B cell (primary cell): ENCODE measurements around the gene PRPF38B. TPM values are rescaled to one million over a fixed set of nuclear protein-coding genes. Genes with fewer than 3 reads are reported as not detected.

Experiments used
- ATAC-seq: fragments of 200-7000 bp; cut with Tn5 transposase; one replicate; pipeline ENCODE4 v1.10.0; 2021; ENCODE audit warnings: low read depth, mild to moderate bottlenecking, moderate number of reproducible peaks, moderate library complexity
- CTCF ChIA-PET: fragments of 350-600 bp; sonication (Branson Sonifier 250); formaldehyde crosslinking; loops from one replicate; lab custom pipeline; 2021; ENCODE audit warnings: antibody characterized with exemption, inconsistent platforms; lab: Charles Lee
- POLR2A ChIA-PET: fragments of 350-600 bp; sonication (Branson Sonifier 250); formaldehyde crosslinking; loops from one replicate; lab custom pipeline; 2021; ENCODE audit warnings: antibody characterized with exemption; lab: Charles Lee
- DNase-seq: peaks from one replicate; pipeline ENCODE4 v3.0.0; 2013
- H2AFZ ChIP-seq: 2 replicates; pipeline ENCODE4 v1.6.1; 2012; ENCODE audit warnings: mild to moderate bottlenecking, low read depth, low read length; ENCODE audit not compliant: insufficient read depth, poor library complexity, severe bottlenecking
- H3K27ac ChIP-seq, 2 donors: 1 replicate in 1 of 2; 2 replicates in 1 of 2; pipeline ENCODE4 v1.5.1; 2012 to 2013; ENCODE audit warnings: low read length in 2 of 2, mild to moderate bottlenecking in 2 of 2, moderate library complexity in 1 of 2
- H3K27me3 ChIP-seq, 4 experiments: fragments of 200-600 bp in 1 of 4; sonication (generic) in 1 of 4; replicated peaks in 1 of 4; 1 replicate in 2 of 4; 2 replicates in 2 of 4; pipeline versions ENCODE4 v1.6.1 to v1.7.0; 2013 to 2016; ENCODE audit warnings: low read length in 3 of 4, mild to moderate bottlenecking in 2 of 4, mixed read lengths in 1 of 4, moderate library complexity in 1 of 4; ENCODE audit not compliant: insufficient read depth in 4 of 4, control insufficient read depth in 3 of 4; ENCODE audit errors: control extremely low read depth in 1 of 4
- H3K36me3 ChIP-seq, 2 experiments: replicated peaks in 1 of 2; 1 replicate in 1 of 2; 2 replicates in 1 of 2; pipeline versions ENCODE4 v1.6.1 to v1.7.1; 2013; ENCODE audit warnings: low read length in 1 of 2; ENCODE audit not compliant: insufficient read depth in 2 of 2, control insufficient read depth in 1 of 2; ENCODE audit errors: control extremely low read depth in 1 of 2, extremely low read depth in 1 of 2
- H3K4me1 ChIP-seq, 2 donors: fragments of 200-600 bp in 1 of 2; sonication (generic) in 1 of 2; 1 replicate in 1 of 2; 2 replicates in 1 of 2; pipeline versions ENCODE4 v1.5.1 to v1.6.1; 2013 to 2017; ENCODE audit warnings: low read length in 2 of 2; ENCODE audit not compliant: control insufficient read depth in 2 of 2, insufficient read depth in 2 of 2
- H3K4me2 ChIP-seq: replicated peaks from 2 replicates; pipeline ENCODE3; 2012; ENCODE audit warnings: mild to moderate bottlenecking, low read depth, low read length; ENCODE audit not compliant: poor library complexity, severe bottlenecking
- H3K4me3 ChIP-seq, 5 experiments: fragments of 200-600 bp in 1 of 5; sonication (generic) in 1 of 5; 1 replicate in 3 of 5; 2 replicates in 2 of 5; pipeline versions ENCODE4 v1.5.1 to v1.7.0; 2011 to 2016; ENCODE audit warnings: low read length in 4 of 5, mild to moderate bottlenecking in 4 of 5, low read depth in 2 of 5, control low read depth in 1 of 5, moderate library complexity in 1 of 5; ENCODE audit not compliant: insufficient read depth in 1 of 5; ENCODE audit errors: control extremely low read depth in 1 of 5, extremely low read depth in 1 of 5
- H3K79me2 ChIP-seq: fragments of 200-600 bp; sonication (generic); one replicate; pipeline ENCODE4 v1.6.0; 2016; ENCODE audit warnings: low read length; ENCODE audit not compliant: control insufficient read depth, insufficient read depth
- H3K9ac ChIP-seq: fragments of 200-600 bp; sonication (generic); 2 replicates; pipeline ENCODE4 v1.6.1; 2017; ENCODE audit warnings: mild to moderate bottlenecking, low read length, moderate library complexity
- H3K9me3 ChIP-seq, 3 donors: one replicate each; pipeline versions ENCODE4 v1.6.1 to v1.7.1; 2013; ENCODE audit warnings: low read length in 2 of 3; ENCODE audit not compliant: control insufficient read depth in 2 of 3, insufficient read depth in 1 of 3; ENCODE audit errors: control extremely low read depth in 1 of 3
- H4K20me1 ChIP-seq: 2 replicates; pipeline ENCODE4 v1.6.0; 2012; ENCODE audit warnings: mild to moderate bottlenecking, low read length; ENCODE audit not compliant: insufficient read depth, control insufficient read depth, poor library complexity, severe bottlenecking
- H3K27ac Mint-ChIP-seq: one replicate; pipeline ENCODE4 v1.8.0; 2021; ENCODE audit warnings: mixed read lengths
- H3K27me3 Mint-ChIP-seq: one replicate; pipeline ENCODE4 v1.8.0; 2021; ENCODE audit warnings: mixed read lengths
- H3K4me1 Mint-ChIP-seq: one replicate; pipeline ENCODE4 v1.8.0; 2021; ENCODE audit warnings: mixed read lengths
- H3K4me3 Mint-ChIP-seq: one replicate; pipeline ENCODE4 v1.8.0; 2021; ENCODE audit warnings: mixed read lengths
- H3K9me3 Mint-ChIP-seq: one replicate; pipeline ENCODE4 v1.8.0; 2022; ENCODE audit warnings: mixed read lengths; ENCODE audit not compliant: insufficient read depth
- EZH2 ChIP-seq: IDR thresholded peaks from 2 replicates; pipeline ENCODE4 v1.6.1; 2012; ENCODE audit warnings: borderline replicate concordance, low read depth, mild to moderate bottlenecking, moderate library complexity, low read length; ENCODE audit not compliant: insufficient read depth, poor library complexity, severe bottlenecking
- WGBS: methylation state at CpG from one replicate; pipeline ENCODE4 v1.1.5; 2013; ENCODE audit warnings: missing lambda C conversion rate; ENCODE audit not compliant: insufficient coverage; 5-methylcytosine and 5-hydroxymethylcytosine counted together
- intact Hi-C: fragments of 100-400 bp; cut with micrococcal nuclease; formaldehyde crosslinking; loops from one replicate; pipeline ENCODE4 v1.10.0; 2022
- polyA plus RNA-seq: library from polyadenylated mRNA; depleted of rRNA; stranded (reverse); fragments of >200 nt; gene quantifications from 2 replicates; pipeline ENCODE4 v1.2.3, GENCODE V29; 2012
- total RNA-seq, 2 donors: library from RNA; stranded (reverse); fragments of 120-200 nt in 1 of 2; gene quantifications; 1 replicate in 1 of 2; 2 replicates in 1 of 2; pipeline versions ENCODE4 v1.2.3 to v1.2.4, GENCODE V29; 2013 to 2022
- TF ChIP-seq, protein P1 (sequence below): fragments of 200-600 bp; IDR thresholded peaks from one replicate; pipeline ENCODE4 v1.8.0; 2022; ENCODE audit warnings: antibody characterized with exemption, mild to moderate bottlenecking

PRPF38B gene
- total and polyA plus RNA-seq, 2 donors (not counting 1 experiment from before 2014, with no cell fraction given), result 48.7 to 114 TPM

- H3K27ac Mint-ChIP-seq, result no peak overlapping the region
- ChIA-PET POLR2A (no interaction called here), CTCF (no interaction called here)
- no peak overlapping the region for H3K4me3 Mint-ChIP-seq
- Histone ChIP-seq H3K4me1 (no peaks in the 10 kb centered on the region), H3K9me3 (no peaks in the 10 kb centered on the region), H4K20me1 (no peaks in the 10 kb centered on the region), H3K79me2 (no peaks in the 10 kb centered on the region), H3K27me3 (peaks cover 0 to 11% (median 2%) of the 10 kb centered on the region in 4 experiments), H3K9ac (no peak overlapping the region), H3K4me3 (no peak overlapping the region), H3K27ac (no peak overlapping the region), H3K4me2 (no peak overlapping the region), H3K36me3 (no peaks in the 10 kb centered on the region), H2AFZ (no peak overlapping the region)
- no peak for DNase-seq
- peaks cover 6% of the 10 kb centered on the region for H3K27me3 Mint-ChIP-seq
- TF ChIP-seq, protein P1, sequence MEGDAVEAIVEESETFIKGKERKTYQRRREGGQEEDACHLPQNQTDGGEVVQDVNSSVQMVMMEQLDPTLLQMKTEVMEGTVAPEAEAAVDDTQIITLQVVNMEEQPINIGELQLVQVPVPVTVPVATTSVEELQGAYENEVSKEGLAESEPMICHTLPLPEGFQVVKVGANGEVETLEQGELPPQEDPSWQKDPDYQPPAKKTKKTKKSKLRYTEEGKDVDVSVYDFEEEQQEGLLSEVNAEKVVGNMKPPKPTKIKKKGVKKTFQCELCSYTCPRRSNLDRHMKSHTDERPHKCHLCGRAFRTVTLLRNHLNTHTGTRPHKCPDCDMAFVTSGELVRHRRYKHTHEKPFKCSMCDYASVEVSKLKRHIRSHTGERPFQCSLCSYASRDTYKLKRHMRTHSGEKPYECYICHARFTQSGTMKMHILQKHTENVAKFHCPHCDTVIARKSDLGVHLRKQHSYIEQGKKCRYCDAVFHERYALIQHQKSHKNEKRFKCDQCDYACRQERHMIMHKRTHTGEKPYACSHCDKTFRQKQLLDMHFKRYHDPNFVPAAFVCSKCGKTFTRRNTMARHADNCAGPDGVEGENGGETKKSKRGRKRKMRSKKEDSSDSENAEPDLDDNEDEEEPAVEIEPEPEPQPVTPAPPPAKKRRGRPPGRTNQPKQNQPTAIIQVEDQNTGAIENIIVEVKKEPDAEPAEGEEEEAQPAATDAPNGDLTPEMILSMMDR, result no peak
- no peak for TF ChIP-seq EZH2
- no peaks in the 10 kb centered on the region for H3K4me1 Mint-ChIP-seq
- H3K9me3 Mint-ChIP-seq, result no peaks in the 10 kb centered on the region
- intact Hi-C loops, result no loop called here
- ATAC-seq, result no peak
Measured at GRCh38 chr1:108668777-108669176, 23.3 kb upstream of the PRPF38B start.

- 67% methylated on average over 1 of the region's 7 CpGs for WGBS
Measured at GRCh38 chr1:108669679-108670078, 22.4 kb upstream of the PRPF38B start.

More at GRCh38 chr1:108669679-108670078, 22.4 kb upstream of the PRPF38B start:
- intact Hi-C loops, result no loop called here
- ATAC-seq (no peak), DNase-seq (no peak)
- Histone ChIP-seq H3K4me2 (no peak overlapping the region), H3K4me1 (no peaks in the 10 kb centered on the region), H3K9ac (no peak overlapping the region), H4K20me1 (no peaks in the 10 kb centered on the region), H3K79me2 (no peaks in the 10 kb centered on the region), H2AFZ (no peak overlapping the region), H3K27me3 (peaks cover 0 to 11% (median 2%) of the 10 kb centered on the region in 4 experiments), H3K4me3 (no peak overlapping the region), H3K9me3 (no peaks in the 10 kb centered on the region), H3K27ac (no peak overlapping the region), H3K36me3 (no peaks in the 10 kb centered on the region)
- CTCF ChIA-PET, result no interaction called here
- POLR2A ChIA-PET, result no interaction called here
- no peak for TF ChIP-seq EZH2
- TF ChIP-seq, protein P1, result no peak
- H3K4me3 Mint-ChIP-seq, result no peak overlapping the region
- no peaks in the 10 kb centered on the region for H3K4me1 Mint-ChIP-seq
- no peak overlapping the region for H3K27ac Mint-ChIP-seq
- H3K9me3 Mint-ChIP-seq, result no peaks in the 10 kb centered on the region
- peaks cover 10% of the 10 kb centered on the region for H3K27me3 Mint-ChIP-seq
